Upper lobe of left lung (tissue), 6 donors: Measurements from ENCODE around the gene SH3TC2. TPM values are rescaled to one million over a fixed set of nuclear protein-coding genes. Genes with fewer than 3 reads are reported as not detected.
A peak's percentile ranks its signal among the peaks of the same experiment; 100 is the strongest.

Source experiments
- ATAC-seq, 2 donors: fragments of 200-7000 bp; cut with Tn5 transposase; one replicate each; pipeline ENCODE4 v1.9.1; 2022; ENCODE audit warnings: mild to moderate bottlenecking in 2 of 2, moderate library complexity in 2 of 2; ENCODE audit not compliant: low FRiP score in 2 of 2
- DNase-seq, 2 donors: peaks; one replicate each; pipeline ENCODE4 v3.0.0-alpha.2; 2019 to 2020
- H3K27ac ChIP-seq, 4 donors: fragments of 200-600 bp; sonication (generic); one replicate each; pipeline ENCODE4 v1.5.1; 2016 to 2019
- H3K27me3 ChIP-seq, 4 donors: fragments of 200-600 bp; sonication (generic); one replicate each; pipeline ENCODE4 v1.5.1; 2017 to 2019
- H3K36me3 ChIP-seq, 4 donors: fragments of 200-600 bp; sonication (generic); one replicate each; pipeline ENCODE4 v1.5.1; 2016 to 2019
- H3K4me1 ChIP-seq, 4 donors: fragments of 200-600 bp; sonication (generic); one replicate each; pipeline ENCODE4 v1.5.1; 2018 to 2019
- H3K4me3 ChIP-seq, 4 donors: fragments of 200-600 bp; sonication (generic); one replicate each; pipeline ENCODE4 v1.5.1; 2017 to 2019; ENCODE audit warnings: mild to moderate bottlenecking in 2 of 4, moderate library complexity in 1 of 4
- H3K9me3 ChIP-seq, 4 donors: fragments of 200-600 bp; sonication (generic); one replicate each; pipeline ENCODE4 v1.5.1; 2018 to 2019
- CTCF ChIP-seq, 6 experiments: fragments of 450-650 bp in 4 of 6; fragments of 200-600 bp in 2 of 6; sonication (generic) in 2 of 6; IDR thresholded peaks; one replicate each; pipeline ENCODE4 v1.5.1; 2016 to 2019; ENCODE audit warnings: antibody characterized with exemption in 6 of 6
- EP300 ChIP-seq, 4 donors: sonication (generic); formaldehyde crosslinking; IDR thresholded peaks; one replicate each; pipeline ENCODE4 v1.5.1; 2017; ENCODE audit warnings: antibody characterized with exemption in 4 of 4, control low read depth in 2 of 4
- POLR2A ChIP-seq, 4 donors: fragments of 450-650 bp; IDR thresholded peaks; one replicate each; pipeline ENCODE4 v1.5.1; 2016 to 2017; ENCODE audit warnings: antibody characterized with exemption in 4 of 4, mild to moderate bottlenecking in 2 of 4
- POLR2AphosphoS5 ChIP-seq, 2 donors: sonication (generic); formaldehyde crosslinking; IDR thresholded peaks; one replicate each; pipeline ENCODE4 v1.5.1; 2017; ENCODE audit warnings: antibody characterized with exemption in 2 of 2
- whole genome bisulfite sequencing, 2 donors: methylation state at CpG; one replicate each; pipeline ENCODE4 v1.1.5; 2017 to 2018; 5-methylcytosine and 5-hydroxymethylcytosine counted together
- total RNA-seq, 6 donors: library from RNA; depleted of rRNA in 4 of 6; stranded (reverse); fragments of >200 nt in 4 of 6; gene quantifications; one replicate each; pipeline versions ENCODE4 v1.1.0 to v1.2.1, GENCODE V29; 2016 to 2021
- donor health status: DM: no; HTN: no; CAD: no; lungs with moderate emphysema.
- donor health status: DM: no; HTN: yes; CAD: no; lungs with severe emphysema.

SH3TC2 gene
- total RNA-seq, 6 donors from 2014 or later, result under 0.01 to 3.1 (median 1.2) TPM

DNA sequence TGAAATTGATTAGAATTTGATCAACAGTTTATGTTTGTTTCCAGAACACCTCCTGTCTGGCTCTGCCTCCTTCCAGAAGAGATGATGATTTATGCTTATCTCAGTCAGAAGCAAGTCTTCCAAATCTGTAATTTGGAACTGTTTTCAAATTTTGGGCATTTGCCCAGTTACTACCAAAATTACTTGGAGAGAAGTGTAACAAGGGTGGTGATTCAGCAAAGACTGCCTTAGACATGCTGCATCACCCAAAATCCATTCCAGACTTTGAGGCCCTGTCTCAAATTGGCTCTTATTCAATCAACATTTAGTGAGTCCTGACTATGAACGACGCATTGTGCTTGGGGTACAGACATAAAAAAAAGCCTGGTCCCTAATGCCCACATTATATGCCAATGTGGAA, 89.4 kb downstream of the SH3TC2 start:
- ATAC-seq, result peak in 1 of 2 donors; percentile 64
- TF ChIP-seq POLR2AphosphoS5 (IDR thresholded peaks at IDR 0.05) (no peak), POLR2A (IDR thresholded peaks at IDR 0.05) (no peak), EP300 (IDR thresholded peaks at IDR 0.05) (no peak), CTCF (IDR thresholded peaks at IDR 0.05) (no peak)
- Histone ChIP-seq H3K4me3 (no peak overlapping the region), H3K4me1 (peaks cover 24 to 44% (median 27%) of the 10 kb centered on the region in 4 donors), H3K36me3 (no peaks in the 10 kb centered on the region), H3K27ac (peak overlapping the region; percentile 59 to 90 (median 78)), H3K9me3 (no peaks in the 10 kb centered on the region), H3K27me3 (no peaks in the 10 kb centered on the region)
- DNase-seq, result no peak
- WGBS, 2 donors, result 61 to 81% methylated on average over 2 of the region's 2 CpGs

GRCh38 chr5:148972974-148973374, 89.9 kb downstream of the SH3TC2 start:
- peak; percentile 68 to 90 for ATAC-seq
- no peak overlapping the region for H3K4me3 ChIP-seq
- 26 to 34% methylated on average over 7 of the region's 7 CpGs for WGBS, 2 donors
- peak in 1 of 2 donors; percentile 58 for DNase-seq
- H3K27me3 ChIP-seq, result no peaks in the 10 kb centered on the region
- peak overlapping the region; percentile 59 to 90 (median 78) for H3K27ac ChIP-seq
- TF ChIP-seq CTCF (IDR thresholded peaks at IDR 0.05) (no peak), POLR2A (IDR thresholded peaks at IDR 0.05) (peak in 1 of 4 donors; percentile 27), POLR2AphosphoS5 (IDR thresholded peaks at IDR 0.05) (peak; percentile 46 to 76), EP300 (IDR thresholded peaks at IDR 0.05) (peak in 3 of 4 donors; percentile 51 to 79 (median 74))
- H3K4me1 ChIP-seq, result peaks cover 24 to 41% (median 25%) of the 10 kb centered on the region in 4 donors
- no peaks in the 10 kb centered on the region for H3K36me3 ChIP-seq
- H3K9me3 ChIP-seq, result no peaks in the 10 kb centered on the region

- Histone ChIP-seq H3K4me1 (peaks cover 24 to 46% (median 27%) of the 10 kb centered on the region in 4 donors), H3K27me3 (no peaks in the 10 kb centered on the region), H3K36me3 (no peaks in the 10 kb centered on the region), H3K4me3 (no peak overlapping the region), H3K27ac (peak overlapping the region; percentile 59 to 90 (median 78)), H3K9me3 (no peaks in the 10 kb centered on the region)
- 69 to 70% methylated on average over 4 of the region's 4 CpGs for WGBS, 2 donors
- DNase-seq (no peak), ATAC-seq (no peak)
- TF ChIP-seq CTCF (IDR thresholded peaks at IDR 0.05) (no peak), POLR2AphosphoS5 (IDR thresholded peaks at IDR 0.05) (no peak), EP300 (IDR thresholded peaks at IDR 0.05) (no peak), POLR2A (IDR thresholded peaks at IDR 0.05) (no peak)
These were observed 90.5 kb downstream of the SH3TC2 start for GRCh38 chr5:148972396-148972795.

DNA sequence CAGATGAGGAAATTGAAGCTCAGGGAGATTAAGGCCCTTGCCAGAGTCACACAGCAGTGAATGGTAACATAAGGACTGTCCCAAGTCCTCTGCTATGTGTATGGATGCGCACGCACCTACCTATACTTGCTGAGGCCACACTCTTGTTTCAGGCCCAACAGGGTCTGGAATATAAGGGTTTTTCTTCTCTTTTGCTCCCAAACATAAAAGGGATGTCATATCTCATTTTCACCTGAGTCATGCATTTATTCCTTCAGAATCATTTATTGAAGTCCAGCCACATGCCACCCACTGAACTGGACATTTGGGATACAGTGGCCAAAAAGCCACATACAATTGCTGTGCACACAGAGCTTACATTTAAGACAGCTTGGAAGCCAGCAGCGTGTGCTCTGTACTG, 92.0 kb downstream of the SH3TC2 start:
- ATAC-seq (no peak), DNase-seq (no peak)
- H3K27me3 ChIP-seq, result no peaks in the 10 kb centered on the region
- H3K4me1 ChIP-seq, result peaks cover 24 to 61% (median 33%) of the 10 kb centered on the region in 4 donors
- TF ChIP-seq POLR2A (IDR thresholded peaks at IDR 0.05) (no peak), EP300 (IDR thresholded peaks at IDR 0.05) (no peak)
- peak overlapping the region in 2 of 4 donors; percentile 6 to 59 for H3K27ac ChIP-seq
- H3K9me3 ChIP-seq, result no peaks in the 10 kb centered on the region
- WGBS, 2 donors, result 93 to 98% methylated on average over 3 of the region's 3 CpGs
- H3K36me3 ChIP-seq, result no peaks in the 10 kb centered on the region
- H3K4me3 ChIP-seq, result no peak overlapping the region

GRCh38 chr5:148970228-148970627, 92.6 kb downstream of the SH3TC2 start:
- Histone ChIP-seq H3K36me3 (no peaks in the 10 kb centered on the region), H3K4me3 (no peak overlapping the region), H3K27me3 (no peaks in the 10 kb centered on the region), H3K4me1 (peaks cover 24 to 68% (median 37%) of the 10 kb centered on the region in 4 donors), H3K9me3 (no peaks in the 10 kb centered on the region), H3K27ac (peak overlapping the region in 3 of 4 donors; percentile 14 to 59 (median 49))
- 42 to 46% methylated on average over 2 of the region's 2 CpGs for WGBS, 2 donors
- ATAC-seq (no peak), DNase-seq (peak in 1 of 2 donors; percentile 75)
- no peak for TF ChIP-seq POLR2A (IDR thresholded peaks at IDR 0.05)
- peak in 1 of 2 donors; percentile 15 for TF ChIP-seq POLR2AphosphoS5 (IDR thresholded peaks at IDR 0.05)
- TF ChIP-seq EP300 (IDR thresholded peaks at IDR 0.05), result no peak

- DNase-seq (no peak), ATAC-seq (no peak)
- peak overlapping the region in 1 of 4 donors; percentile 59 for H3K27ac ChIP-seq
- WGBS, 2 donors, result 59 to 78% methylated on average over 1 to 3 of the region's 3 CpGs
- no peaks in the 10 kb centered on the region for H3K36me3 ChIP-seq
- no peak overlapping the region for H3K4me3 ChIP-seq
- peaks cover 24 to 75% (median 39%) of the 10 kb centered on the region in 4 donors for H3K4me1 ChIP-seq
- no peaks in the 10 kb centered on the region for H3K9me3 ChIP-seq
- TF ChIP-seq POLR2A (IDR thresholded peaks at IDR 0.05) (no peak), EP300 (IDR thresholded peaks at IDR 0.05) (no peak), CTCF (IDR thresholded peaks at IDR 0.05) (no peak), POLR2AphosphoS5 (IDR thresholded peaks at IDR 0.05) (no peak)
- H3K27me3 ChIP-seq, result no peaks in the 10 kb centered on the region
These were observed 93.6 kb downstream of the SH3TC2 start for GRCh38 chr5:148969291-148969690.
